MM.1S (cell line): ENCODE results near the gene GSTA4.

Experiments used
- EZH2 ChIP-seq: fragments of 300-600 bp; sonication (generic); optimal IDR thresholded peaks from 2 replicates; pipeline ENCODE3; 2017; ENCODE audit warnings: low read depth, mild to moderate bottlenecking, antibody characterized with exemption, low read length, mixed read lengths
- EZH2phosphoT487 ChIP-seq: fragments of 300-600 bp; sonication (generic); IDR thresholded peaks from 2 replicates; pipeline ENCODE4 v1.6.1; 2018; ENCODE audit warnings: antibody characterized with exemption, low read length
- TF ChIP-seq, protein P1 (sequence below): fragments of 300-600 bp; sonication (generic); IDR thresholded peaks from 2 replicates; pipeline ENCODE4 v1.5.1; 2016; ENCODE audit warnings: antibody characterized with exemption, low read length, mixed read lengths

GRCh38 chr6:52985228-52985627 is 9.9 kb downstream of the GSTA4 start:
- TF ChIP-seq, protein P1, sequence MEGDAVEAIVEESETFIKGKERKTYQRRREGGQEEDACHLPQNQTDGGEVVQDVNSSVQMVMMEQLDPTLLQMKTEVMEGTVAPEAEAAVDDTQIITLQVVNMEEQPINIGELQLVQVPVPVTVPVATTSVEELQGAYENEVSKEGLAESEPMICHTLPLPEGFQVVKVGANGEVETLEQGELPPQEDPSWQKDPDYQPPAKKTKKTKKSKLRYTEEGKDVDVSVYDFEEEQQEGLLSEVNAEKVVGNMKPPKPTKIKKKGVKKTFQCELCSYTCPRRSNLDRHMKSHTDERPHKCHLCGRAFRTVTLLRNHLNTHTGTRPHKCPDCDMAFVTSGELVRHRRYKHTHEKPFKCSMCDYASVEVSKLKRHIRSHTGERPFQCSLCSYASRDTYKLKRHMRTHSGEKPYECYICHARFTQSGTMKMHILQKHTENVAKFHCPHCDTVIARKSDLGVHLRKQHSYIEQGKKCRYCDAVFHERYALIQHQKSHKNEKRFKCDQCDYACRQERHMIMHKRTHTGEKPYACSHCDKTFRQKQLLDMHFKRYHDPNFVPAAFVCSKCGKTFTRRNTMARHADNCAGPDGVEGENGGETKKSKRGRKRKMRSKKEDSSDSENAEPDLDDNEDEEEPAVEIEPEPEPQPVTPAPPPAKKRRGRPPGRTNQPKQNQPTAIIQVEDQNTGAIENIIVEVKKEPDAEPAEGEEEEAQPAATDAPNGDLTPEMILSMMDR = no peak
- TF ChIP-seq EZH2 (no peak), EZH2phosphoT487 (no peak)
